HUES6 (cell line): ENCODE data around the gene OXCT1.

ENCODE experiments used
- H3K27ac ChIP-seq: 2 replicates; pipeline ENCODE4 v1.7.0; 2013; ENCODE audit warnings: low read depth, mild to moderate bottlenecking, low read length, inconsistent platforms
- H3K27me3 ChIP-seq: 2 replicates; pipeline ENCODE4 v1.6.1; 2013; ENCODE audit warnings: low read length; ENCODE audit not compliant: control insufficient read depth, insufficient read depth
- H3K36me3 ChIP-seq: 2 replicates; pipeline ENCODE4 v1.6.1; 2013; ENCODE audit warnings: low read length; ENCODE audit not compliant: control insufficient read depth, insufficient read depth
- H3K4me1 ChIP-seq: 2 replicates; pipeline ENCODE4 v1.6.1; 2013; ENCODE audit warnings: low read length; ENCODE audit not compliant: control insufficient read depth, insufficient read depth
- H3K4me3 ChIP-seq: 2 replicates; pipeline ENCODE4 v1.5.1; 2013; ENCODE audit warnings: low read depth, low read length
- H3K9ac ChIP-seq: one replicate; pipeline ENCODE4 v1.6.1; 2013; ENCODE audit warnings: mild to moderate bottlenecking, low read length
- H3K9me3 ChIP-seq: 2 replicates; pipeline ENCODE4 v1.6.1; 2013; ENCODE audit warnings: low read depth, low read length; ENCODE audit not compliant: control insufficient read depth, insufficient read depth

OXCT1 gene

DNA sequence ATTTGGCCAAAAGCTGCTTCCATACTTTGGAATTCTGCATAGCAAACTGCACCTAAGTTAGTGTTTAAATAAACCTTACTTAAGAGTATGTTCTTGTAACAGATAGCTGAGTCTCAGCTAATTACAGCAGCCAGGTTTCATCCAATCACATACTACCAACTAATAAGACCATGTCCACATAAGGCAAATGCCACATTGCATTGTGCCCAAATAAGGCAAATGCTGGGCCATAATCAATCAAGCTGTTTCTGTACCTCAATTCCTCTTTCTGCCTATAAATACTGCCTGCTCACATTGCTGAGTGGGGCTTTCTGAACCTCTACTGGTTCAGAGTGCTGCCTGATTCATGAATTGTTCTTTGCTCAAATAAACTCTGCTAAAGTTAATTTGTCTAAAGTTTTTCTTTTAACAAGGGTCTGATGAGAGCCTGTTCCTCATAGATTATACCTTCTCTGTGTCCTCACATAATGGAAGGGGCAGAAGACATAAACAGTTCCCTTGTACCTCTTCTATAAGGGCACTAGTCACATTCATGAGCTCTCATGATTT lies 4.4 kb upstream of the OXCT1 start:
- Histone ChIP-seq H3K36me3 (no peaks in the 10 kb centered on the region; the same call in 1 of the 2 replicates), H3K27me3 (peaks cover 25% of the 10 kb centered on the region), H3K4me3 (no peak overlapping the region), H3K27ac (no peak overlapping the region), H3K4me1 (peaks cover 5% of the 10 kb centered on the region; the same call in 1 of the 2 replicates), H3K9ac (no peak overlapping the region), H3K9me3 (peaks cover 2% of the 10 kb centered on the region; the same call in 1 of the 2 replicates)

DNA sequence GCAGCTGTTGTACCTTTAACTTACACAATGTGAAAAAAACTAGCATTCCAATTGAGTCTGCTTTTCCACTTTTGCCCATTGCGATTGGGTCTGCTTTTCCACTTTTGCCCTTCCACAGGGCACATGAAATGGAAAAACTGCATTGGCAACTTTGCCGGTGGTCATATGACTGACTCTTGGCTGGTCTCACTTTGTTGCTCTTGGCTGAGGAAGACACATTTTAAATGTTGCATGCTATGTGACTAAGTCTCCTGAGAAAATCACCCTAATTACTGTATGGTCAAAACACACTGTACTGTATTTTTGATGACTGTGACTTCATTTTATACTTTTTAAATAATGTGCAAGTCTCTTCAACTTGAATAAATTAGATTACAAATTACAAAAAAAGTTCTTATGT lies 1.6 kb upstream of the OXCT1 start:
- peaks cover 34% of the 10 kb centered on the region for H3K27me3 ChIP-seq
- no peak overlapping the region for H3K27ac ChIP-seq
- H3K4me1 ChIP-seq, result peaks cover 10% of the 10 kb centered on the region; the same call in 1 of the 2 replicates
- no peak overlapping the region for H3K9ac ChIP-seq
- H3K36me3 ChIP-seq, result no peaks in the 10 kb centered on the region; the same call in 1 of the 2 replicates
- H3K4me3 ChIP-seq, result no peak overlapping the region
- peaks cover 2% of the 10 kb centered on the region; the same call in 1 of the 2 replicates for H3K9me3 ChIP-seq

DNA sequence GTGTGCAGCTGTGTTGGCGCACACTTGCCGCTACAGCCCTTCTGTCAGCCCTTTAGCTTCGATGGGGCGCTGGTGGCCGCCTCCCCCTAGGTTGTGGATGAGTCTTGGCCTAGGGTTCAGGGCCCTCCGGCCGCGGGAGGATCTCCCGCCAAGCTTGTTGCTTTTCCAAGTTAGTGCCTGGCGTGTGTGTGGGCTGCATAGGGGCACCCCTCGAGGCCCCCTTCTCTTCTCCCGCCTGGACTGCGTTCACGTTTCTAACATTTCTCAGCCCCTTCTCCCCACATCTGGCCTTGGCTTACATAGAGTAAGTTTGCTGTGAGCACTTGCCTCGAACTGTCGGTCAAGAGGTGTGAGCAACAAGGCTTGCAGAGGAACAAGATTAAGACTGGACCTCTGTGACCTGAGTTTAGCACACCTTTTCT lies 413 bp upstream of the OXCT1 start:
- Histone ChIP-seq H3K4me3 (peak overlapping the region; percentile 100), H3K36me3 (no peaks in the 10 kb centered on the region; the same call in 1 of the 2 replicates), H3K27ac (no peak overlapping the region), H3K27me3 (peaks cover 34% of the 10 kb centered on the region), H3K4me1 (peaks cover 10% of the 10 kb centered on the region; the same call in 1 of the 2 replicates), H3K9ac (peak overlapping the region; percentile 97), H3K9me3 (peaks cover 2% of the 10 kb centered on the region; the same call in 1 of the 2 replicates)

DNA sequence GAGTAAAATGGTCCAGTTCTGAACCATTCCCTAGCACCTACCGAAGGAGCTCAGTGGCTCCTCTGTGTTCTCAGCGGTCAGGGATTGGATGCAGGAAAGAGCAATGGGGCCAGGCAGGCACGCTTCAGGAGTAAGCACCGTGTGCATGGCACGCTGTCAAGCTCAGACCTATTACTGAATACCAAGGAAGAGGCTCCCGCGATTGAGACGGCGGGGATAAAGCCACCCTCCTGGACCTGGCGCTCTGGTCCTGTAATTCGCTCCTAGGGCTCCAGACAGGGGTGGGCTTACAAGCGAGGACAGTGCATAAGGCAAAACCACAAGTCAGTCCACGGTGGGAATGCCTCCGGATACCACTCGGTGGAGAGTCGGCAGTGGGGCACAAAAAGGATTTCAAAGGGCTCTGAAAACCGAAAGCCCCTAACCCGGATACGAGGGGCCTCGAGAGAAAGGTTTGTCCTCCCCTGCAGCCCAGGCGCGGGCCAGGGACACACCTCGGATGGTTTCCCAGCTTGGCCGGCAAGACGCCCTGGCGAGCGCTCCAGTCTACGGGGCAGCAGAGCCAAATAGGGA lies 988 bp downstream of the OXCT1 start:
- H3K36me3 ChIP-seq, result no peaks in the 10 kb centered on the region; the same call in 1 of the 2 replicates
- peak overlapping the region; percentile 100 for H3K4me3 ChIP-seq
- peaks cover 34% of the 10 kb centered on the region for H3K27me3 ChIP-seq
- H3K9me3 ChIP-seq, result no peaks in the 10 kb centered on the region
- H3K4me1 ChIP-seq, result peaks cover 10% of the 10 kb centered on the region; the same call in 1 of the 2 replicates
- peak overlapping the region; percentile 97 for H3K9ac ChIP-seq
- H3K27ac ChIP-seq, result no peak overlapping the region

DNA sequence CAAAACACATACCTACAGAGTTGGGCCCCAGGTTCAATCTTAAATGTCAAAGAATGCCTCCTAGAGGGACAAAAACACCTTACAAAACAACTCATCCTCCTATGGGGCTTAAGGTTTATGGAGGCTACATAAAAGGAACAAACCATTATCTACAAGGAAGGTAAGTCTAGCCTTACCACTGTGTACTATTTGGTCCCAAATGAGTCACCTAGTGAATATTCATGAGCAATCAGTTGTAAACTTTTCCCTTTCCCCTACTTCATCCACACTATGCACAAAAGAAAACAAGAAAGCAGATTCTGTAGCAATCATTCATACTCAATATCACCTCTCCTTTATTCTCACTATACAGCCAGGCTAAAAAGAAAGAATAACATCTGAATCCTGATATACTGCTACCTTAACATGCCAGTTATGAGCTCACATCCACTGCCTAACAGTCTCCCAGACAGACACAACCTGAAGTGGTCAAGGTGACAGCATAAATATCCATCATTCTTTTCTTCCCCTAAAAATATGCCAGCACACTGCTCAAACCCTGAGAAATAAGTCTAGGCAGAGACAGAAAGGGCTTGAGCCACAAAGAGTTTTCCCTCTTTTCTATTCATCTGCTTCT lies 6.2 kb downstream of the OXCT1 start:
- peaks cover 11% of the 10 kb centered on the region for H3K36me3 ChIP-seq
- H3K27ac ChIP-seq, result no peak overlapping the region
- no peak overlapping the region for H3K9ac ChIP-seq
- peaks cover under 1% of the 10 kb centered on the region; the same call in 1 of the 2 replicates for H3K4me1 ChIP-seq
- no peak overlapping the region for H3K4me3 ChIP-seq
- no peaks in the 10 kb centered on the region for H3K9me3 ChIP-seq
- peaks cover 3% of the 10 kb centered on the region; the same call in 1 of the 2 replicates for H3K27me3 ChIP-seq

DNA sequence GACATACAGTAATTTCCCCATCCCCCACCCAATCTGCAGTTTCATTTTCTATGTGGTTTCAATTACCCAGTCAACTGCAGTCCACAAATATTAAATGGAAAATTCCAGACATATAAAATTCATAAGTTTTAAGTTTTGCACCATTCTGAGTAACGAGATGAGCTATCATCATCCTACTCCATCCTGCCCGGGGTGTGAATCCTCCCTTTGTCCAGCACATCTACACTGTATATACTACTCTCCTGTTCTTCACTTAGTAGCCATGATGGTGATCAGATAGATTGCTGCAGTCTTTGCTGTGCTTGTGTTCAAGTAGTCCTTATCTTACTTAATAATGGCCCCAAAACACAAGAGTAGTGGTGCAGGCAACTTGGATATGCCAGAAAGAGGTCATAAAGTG lies 11.3 kb downstream of the OXCT1 start:
- no peaks in the 10 kb centered on the region for H3K9me3 ChIP-seq
- H3K4me1 ChIP-seq, result no peaks in the 10 kb centered on the region
- peaks cover 28% of the 10 kb centered on the region for H3K36me3 ChIP-seq
- no peak overlapping the region for H3K4me3 ChIP-seq
- no peak overlapping the region for H3K27ac ChIP-seq
- no peak overlapping the region for H3K9ac ChIP-seq
- H3K27me3 ChIP-seq, result no peaks in the 10 kb centered on the region

DNA sequence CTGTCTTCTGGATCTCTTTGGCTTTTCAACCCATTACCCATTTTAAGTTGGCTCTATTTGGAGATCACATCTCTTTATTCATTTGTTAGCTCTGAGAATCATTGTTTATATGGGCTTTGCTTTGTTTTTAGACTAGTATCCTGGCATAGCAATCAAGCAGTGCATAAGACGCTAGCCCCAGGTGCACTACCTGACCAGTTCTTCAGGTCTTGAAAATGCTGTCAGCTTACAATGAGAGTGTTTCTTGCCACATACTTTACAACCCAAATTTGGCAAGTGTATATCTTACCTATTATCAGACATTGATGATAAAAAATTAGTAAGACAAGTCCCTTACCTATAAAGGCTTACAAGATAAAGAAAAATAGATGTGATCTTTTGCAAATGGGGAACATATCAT lies 12.2 kb downstream of the OXCT1 start:
- H3K4me1 ChIP-seq, result no peaks in the 10 kb centered on the region
- H3K36me3 ChIP-seq, result peaks cover 36% of the 10 kb centered on the region
- no peaks in the 10 kb centered on the region for H3K27me3 ChIP-seq

DNA sequence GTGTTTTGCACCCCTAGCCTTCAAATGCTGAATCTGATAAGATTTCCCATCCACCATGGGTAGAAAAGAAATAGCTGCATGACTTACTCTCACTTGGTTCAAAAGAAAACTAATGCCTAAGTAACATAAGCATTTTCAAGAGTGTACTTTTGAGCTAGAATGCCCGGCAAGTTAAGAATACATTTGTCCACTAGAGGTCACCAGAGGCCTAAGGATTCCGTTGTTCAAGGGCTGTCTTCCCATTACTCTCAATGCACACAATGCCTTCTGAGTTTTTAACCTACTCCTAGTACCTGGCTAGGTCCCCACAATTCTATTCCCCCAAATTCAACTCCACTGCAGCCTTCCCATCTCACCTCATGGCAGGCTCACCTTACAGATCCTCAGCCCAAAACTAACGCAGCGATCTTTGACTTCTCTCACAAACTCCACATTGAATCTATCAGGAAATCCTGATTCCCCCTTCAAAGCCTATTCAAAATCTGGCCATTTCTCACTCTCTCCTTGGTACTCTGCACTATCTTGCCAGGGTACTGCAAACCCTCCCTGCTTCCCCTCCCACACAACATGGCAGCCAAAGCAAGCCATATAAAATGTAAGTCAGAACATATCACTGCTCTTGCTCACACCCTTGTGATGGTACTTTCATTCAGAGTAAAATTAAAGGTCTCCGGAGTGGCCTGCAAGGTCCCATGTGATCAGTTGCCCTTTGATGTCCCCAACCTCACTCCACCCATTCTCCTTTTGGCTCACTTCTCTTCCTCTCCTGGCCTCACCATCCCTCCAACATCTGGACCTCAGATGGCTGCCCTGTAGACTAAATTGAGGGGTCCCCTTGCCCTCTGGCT lies 13.4 kb downstream of the OXCT1 start:
- peaks cover 46% of the 10 kb centered on the region for H3K36me3 ChIP-seq
- H3K27me3 ChIP-seq, result no peaks in the 10 kb centered on the region

More for the DNA sequence above, 12.2 kb downstream of the OXCT1 start:
- Histone ChIP-seq H3K9ac (no peak overlapping the region), H3K9me3 (no peaks in the 10 kb centered on the region), H3K27ac (no peak overlapping the region), H3K4me3 (no peak overlapping the region)

DNA sequence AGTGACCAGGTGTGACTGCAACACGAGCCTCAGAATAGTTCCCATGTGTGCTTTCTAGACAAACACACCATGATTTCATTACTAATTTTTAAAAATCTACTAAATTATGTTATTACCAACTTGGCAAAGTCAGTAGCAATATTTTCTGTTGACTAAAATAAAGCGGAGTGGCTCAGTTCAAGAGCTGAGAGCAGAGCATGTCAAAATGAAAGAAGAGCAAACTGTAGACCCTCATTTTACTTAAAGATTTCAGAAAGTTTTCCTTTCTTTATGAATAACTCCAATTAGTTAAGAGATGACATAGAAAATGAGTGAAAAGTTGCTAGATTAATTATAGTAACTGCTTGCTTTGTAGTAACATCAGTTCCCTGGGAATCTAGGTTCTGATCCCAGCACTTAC lies 17.9 kb downstream of the OXCT1 start:
- Histone ChIP-seq H3K4me1 (no peaks in the 10 kb centered on the region), H3K36me3 (peaks cover 57% of the 10 kb centered on the region), H3K27me3 (no peaks in the 10 kb centered on the region), H3K9ac (no peak overlapping the region), H3K4me3 (no peak overlapping the region), H3K27ac (no peak overlapping the region), H3K9me3 (no peaks in the 10 kb centered on the region)

More for the DNA sequence above, 13.4 kb downstream of the OXCT1 start:
- Histone ChIP-seq H3K4me1 (no peaks in the 10 kb centered on the region), H3K9ac (no peak overlapping the region), H3K27ac (no peak overlapping the region), H3K4me3 (no peak overlapping the region), H3K9me3 (no peaks in the 10 kb centered on the region)

DNA sequence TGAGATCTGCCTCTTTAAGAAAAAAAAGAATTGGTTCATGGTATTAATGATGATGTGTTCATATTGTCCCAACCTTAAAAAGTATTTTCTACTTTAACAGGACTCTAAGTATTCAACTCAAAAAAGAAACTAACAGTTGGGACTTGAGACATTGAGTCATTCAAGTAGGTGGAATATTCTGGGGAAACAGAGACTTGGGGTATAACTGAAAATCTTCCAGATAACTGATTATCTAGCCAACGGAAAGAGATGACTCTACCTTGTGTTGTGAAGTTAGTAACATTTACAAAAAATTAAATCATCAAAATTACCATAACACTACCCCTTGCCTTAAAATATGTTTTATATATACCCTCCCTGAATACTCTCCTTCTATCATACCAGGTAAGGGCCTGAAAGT lies 19.1 kb downstream of the OXCT1 start:
- Histone ChIP-seq H3K9me3 (no peaks in the 10 kb centered on the region), H3K27me3 (no peaks in the 10 kb centered on the region), H3K36me3 (peaks cover 57% of the 10 kb centered on the region), H3K9ac (no peak overlapping the region), H3K4me1 (no peaks in the 10 kb centered on the region), H3K27ac (no peak overlapping the region), H3K4me3 (no peak overlapping the region)
